ENCODE data around the gene ABR.
"Not testable (repeated sequence)": the region's sequence is repeated elsewhere in the genome, so short reads cannot be mapped to it uniquely, and the experiment has no call there.

Gene ABR

DNA sequence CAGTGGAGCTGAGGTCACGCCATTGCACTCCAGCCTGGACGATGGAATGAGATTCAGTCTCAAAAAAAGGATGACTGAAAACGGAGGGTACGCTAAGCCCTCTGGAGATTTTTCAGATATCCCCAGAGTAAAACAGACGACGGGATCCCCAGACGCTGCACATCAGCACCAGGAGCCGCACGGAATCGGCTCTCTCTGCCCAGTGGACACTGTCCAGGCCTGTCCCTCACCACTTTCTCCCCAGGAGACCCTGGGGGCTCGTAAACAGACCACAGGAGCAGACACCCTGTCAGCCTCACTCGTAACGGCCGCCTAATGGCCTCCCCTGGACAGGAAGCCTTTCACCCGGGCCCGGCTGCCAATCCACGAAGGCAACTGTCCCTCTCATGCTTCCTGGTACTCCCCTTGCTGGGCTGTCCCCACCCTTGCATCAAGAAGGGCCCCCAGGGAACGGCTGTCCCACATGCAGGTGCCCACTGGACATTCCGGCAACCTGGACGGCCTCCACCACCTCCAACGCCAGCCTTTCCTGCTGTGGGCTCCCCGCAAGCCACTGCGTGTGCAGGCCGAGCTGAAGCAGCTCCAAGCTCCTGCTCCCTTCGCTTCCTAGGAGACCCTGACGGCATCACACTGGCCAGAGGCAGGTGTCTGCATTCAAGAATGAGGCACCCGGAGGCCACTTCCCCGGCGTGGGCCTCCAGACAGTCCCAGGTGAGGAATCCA, 108.5 kb downstream of the ABR start:
- no peak for DNase-seq (ENCODE audit: low read depth)

DNA sequence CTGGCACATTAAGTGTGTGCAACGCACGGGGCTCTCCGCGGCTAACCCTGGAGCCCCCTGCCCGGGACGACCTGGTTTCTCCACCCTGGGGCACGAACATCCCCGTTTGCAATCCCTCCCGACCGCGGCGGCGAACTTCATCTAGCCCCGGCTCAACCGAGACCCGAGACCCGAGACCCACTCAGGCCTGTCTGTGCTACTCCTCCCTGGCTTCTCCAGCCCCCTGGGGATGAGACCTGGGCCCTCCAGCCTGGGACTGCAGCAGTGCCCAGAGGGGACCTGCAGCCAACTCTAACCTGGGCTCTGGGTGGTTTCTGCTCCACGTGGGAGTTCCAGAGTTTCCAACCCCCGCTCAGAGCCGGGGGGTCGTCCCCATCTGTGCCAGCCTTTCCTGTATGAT, 109.4 kb downstream of the ABR start:
- no peak for DNase-seq (ENCODE audit: low read depth)

DNA sequence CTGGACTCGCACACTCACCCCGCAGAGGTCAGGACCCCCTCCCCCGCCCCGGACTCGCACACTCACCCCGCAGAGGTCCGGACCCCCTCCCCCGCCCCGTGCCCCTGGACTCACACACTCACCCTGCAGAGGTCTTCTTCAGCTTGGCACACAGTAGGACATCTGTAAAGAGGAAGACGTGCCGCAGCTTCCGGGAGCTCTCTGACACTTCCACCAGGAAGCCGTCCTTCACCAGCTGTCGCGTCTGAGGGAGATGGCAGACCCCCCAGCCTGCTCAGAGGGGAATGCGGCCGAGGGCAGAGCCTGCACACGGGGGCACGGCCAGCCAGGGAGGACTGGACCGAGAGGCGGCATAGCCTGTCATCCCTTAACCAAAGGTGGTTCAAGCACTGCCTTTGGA, 109.9 kb downstream of the ABR start:
- no peak for DNase-seq (ENCODE audit: low read depth)

DNA sequence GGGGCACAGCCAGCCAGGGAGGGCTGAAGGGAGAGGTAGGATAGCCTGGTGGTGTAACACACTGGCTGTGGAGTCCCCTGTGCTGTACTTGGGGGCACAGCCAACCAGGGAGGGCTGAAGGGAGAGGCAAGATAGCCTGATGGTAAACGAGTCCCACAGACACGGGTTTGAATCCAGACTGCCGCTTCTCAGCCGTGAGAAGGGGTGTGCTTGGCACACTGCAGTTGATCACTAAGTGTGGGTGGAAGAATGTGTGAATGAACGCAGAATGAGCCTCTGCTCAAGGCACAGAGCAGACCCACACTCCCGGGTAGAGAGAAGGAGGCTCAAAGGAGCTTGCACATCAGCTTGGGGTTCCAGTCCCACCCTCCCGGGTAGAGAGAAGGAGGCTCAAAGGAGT, 111.4 kb downstream of the ABR start:
- no peak for DNase-seq (ENCODE audit: low read depth)

DNA sequence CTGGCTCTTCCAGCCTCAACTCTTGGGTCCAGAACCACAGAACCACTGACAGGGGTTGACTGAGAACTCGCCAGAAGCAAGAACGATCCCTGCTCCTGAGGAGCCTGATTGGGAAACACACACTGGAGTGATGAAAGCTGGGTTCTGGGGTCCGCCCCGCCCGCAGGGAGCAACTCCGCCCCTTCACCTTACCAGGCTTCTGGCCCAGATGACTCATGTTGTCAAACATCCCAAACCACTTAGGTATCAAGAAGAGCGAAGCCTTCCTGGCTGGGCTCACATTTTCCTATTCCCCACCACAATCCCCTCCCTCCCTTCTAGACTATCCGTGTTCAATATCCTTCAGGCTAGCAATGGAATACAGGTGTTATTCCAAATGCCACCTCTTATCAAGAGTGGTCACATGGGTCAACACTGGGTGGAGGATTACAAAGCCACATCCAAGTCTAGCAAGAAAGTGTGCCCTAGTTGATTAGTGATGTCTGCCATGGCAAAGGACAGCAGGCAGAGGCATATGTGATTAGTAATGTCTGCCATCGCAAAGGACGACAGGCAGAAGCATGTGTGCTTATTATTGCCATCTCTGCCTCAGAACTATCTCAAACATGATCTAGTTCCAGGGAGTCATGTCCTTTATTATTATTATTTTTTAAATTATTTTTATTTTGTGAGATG, 112.4 kb downstream of the ABR start:
- no peak for DNase-seq (ENCODE audit: low read depth)

DNA sequence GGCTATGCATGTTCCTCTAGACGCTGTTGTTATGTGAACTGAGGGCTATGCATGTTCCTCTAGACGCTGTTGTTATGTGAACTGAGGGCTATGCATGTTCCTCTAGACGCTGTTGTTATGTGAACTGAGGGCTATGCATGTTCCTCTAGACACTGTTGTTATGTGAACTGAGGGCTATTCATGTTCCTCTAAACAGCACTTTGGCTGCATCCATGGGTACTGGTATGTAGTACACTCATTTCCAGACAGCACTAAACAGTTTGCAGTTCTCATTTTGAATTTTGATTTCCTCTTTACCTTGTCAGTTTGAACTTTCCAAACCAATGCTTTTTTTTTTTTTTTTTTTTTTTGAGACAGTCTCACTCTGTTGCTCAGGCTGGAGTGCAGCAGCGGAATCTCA, 114.4 kb downstream of the ABR start:
- DNase-seq (ENCODE audit: low read depth) = not testable (repeated sequence)

DNA sequence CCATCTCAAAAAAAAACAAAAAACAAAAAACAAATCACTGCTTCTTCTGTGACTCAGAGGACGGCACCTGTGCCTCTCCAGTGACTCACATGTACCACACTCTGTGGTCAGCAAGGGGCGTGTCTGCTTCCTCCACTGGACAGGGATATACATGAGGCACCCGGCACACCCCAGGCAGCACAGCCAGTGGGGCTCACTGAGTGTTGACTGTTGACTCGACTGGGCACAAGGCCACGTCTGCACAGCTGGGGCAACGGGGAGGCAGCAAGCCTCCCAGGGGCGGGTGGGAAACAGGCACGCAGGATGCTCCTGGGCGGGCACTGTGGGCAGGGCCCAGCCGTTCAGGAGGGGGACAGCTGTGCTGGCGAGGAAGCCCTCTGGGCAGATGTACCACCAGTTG, 118.8 kb downstream of the ABR start:
- DNase-seq (ENCODE audit: low read depth) = no peak

DNA sequence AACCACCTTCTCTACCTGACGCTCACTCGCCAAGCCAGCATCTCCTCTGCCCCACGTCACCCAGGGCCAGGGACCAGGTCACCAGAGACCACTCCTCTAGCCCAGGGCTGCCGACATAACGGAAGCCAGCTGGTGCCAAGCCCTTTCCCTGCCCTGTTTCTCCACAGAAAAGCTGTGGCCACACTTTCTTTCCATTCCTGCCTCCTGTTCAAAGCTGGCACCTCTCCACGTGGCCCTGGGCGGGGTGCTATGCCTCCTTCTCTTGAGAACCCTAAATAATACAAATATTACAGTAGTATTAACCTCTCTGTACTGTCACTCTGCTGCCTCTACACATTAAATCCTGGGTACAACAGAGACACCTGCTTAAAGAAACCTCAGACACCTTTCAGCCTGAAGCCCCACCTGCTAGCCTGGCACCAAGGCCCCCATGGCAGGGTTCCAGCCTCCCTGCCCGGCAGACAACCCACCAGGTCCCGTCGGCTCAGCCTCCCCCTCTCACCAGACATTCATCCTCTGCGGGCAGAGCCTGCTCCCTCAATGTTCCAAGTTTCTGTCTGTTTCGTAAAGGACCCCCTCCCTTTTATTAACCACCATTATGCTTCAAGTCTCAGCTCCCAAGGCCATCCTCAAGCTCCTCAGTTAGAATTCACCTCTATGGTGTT, 120.5 kb downstream of the ABR start:
- no peak for DNase-seq (ENCODE audit: low read depth)

DNA sequence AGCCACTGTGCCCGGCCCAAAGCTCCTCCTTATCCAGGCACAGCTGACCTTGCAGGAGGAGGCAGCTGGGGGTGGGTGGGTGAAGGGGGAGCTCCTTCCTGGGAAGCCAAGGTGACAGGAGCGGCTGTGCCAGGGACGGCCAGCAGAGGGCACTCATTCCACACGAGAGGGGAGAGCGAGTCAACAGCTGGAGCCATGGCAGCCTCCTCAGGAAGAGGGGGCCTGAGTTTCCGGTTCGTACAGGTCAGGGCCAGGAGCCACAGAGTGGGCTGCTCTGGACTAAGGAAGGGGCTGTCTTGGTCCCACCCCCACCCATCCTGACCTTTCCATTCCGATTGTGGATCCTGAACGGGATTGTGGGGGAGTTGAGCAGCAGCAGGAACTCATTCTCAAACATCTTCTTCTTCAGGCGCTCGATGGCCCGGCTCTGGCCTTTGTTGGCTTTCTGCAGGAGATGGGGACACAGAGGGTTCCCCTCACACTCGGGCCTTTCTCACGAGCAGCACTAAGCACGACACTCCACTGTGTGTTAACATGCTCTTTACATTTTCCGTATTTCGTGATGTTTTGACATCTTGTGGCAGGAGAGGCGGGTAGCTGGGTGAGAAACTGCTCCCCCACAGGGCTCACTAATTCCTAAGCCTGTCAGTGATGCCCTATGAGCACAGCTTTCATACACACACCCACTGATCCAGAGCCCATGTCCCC, 121.2 kb downstream of the ABR start:
- peak; percentile 25 for DNase-seq (ENCODE audit: low read depth)

DNA sequence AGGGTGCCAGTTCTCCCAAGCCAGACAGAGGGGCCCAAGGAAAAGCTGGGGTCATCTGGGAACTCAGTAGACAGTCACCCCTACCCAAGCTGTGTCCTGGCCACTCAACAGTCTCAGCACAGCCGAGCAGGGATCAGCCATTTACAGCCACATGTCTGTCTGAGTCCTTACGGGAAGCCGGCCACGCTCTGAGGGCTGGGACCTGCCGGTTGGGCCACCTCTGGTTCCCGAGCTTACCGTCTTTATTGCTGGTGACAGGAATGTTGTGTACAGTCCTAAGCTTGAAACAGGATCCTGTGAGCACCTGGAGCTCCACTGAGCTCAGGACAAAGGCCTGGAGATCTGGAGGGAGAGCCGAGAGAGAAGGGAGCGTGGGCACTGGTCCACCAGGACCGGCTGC, 123.0 kb downstream of the ABR start:
- DNase-seq (ENCODE audit: low read depth) = no peak

DNA sequence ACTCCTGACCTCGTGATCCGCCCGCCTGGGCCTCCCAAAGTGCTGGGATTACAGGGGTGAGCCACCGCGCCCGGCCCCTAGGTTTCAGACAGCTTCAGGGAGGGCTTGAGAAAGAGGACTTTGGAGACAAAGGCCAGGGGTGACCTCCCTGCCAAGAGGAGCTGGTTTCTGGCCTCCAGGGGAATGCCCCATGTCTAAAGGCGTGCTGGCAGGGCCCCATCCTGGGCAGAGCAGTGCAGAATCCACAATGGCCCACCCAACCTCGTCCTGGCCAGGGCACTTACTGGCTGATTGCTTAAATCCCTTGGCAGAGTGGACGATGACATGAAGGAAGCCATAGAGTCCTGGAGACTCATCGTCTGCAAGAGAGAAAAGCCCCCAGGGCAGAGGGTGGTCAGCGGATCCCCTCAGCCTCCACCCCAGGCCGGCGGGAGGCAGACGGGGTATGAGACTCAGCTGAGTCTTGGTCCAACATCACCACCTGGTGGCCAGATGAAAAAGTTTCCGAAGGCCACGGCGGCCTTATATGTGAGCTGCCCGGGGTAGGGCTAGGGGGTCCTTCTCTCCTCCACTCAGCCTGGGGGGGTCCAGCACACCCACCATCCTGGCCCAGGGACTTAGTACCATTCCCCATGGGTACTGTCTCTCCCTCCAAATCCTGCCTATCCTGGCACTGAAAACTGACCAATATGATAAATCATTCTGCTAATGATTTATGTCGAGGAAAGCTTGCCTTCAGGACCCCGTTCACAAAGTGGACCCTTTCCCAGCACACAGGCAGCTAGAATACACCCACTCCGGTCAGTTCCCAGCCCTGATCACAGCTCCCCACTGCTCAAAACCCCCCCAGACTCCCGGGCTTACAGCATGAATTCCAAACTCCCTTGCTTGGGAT, 123.8 kb downstream of the ABR start:
- DNase-seq (ENCODE audit: low read depth) = no peak

DNA sequence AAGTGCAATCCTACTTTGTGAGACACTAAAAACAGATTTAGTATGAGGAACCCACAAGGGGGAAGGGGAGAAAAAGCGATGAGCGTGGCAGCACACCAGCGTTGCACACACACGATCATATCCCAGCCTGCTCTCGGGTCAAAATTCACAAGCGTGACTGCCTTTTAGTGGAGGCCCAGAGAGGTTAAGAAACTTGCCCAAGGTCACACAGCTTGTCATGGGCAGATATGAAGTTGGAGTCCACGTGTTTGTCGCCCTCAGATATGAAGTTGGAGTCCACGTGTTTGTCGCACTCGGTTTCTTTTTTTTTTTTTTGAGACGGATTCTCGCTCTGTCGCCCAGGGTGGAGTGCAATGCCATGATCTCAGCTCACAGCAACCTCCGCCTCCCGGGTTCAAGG, 124.5 kb downstream of the ABR start:
- DNase-seq (ENCODE audit: low read depth) = no peak

DNA sequence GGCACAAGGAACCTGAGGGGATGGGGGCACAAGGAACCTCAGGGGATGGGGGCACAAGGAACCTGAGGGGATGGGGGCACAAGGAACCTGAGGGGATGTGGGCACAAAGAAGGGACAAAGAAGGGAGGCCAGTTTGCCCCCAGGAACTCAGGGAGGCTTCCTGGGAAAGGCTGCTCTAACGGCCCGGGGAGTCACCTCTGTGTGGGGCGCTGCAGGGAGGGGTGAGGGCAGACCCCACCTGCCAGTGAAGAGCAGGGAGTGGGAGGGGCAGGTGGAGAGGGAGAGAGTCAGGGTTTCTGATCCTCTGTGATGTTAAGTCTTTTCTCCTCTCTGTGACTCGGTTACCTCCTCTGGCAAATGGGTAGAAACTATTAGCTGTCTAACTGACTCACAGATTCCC, 125.1 kb downstream of the ABR start:
- no peak for DNase-seq (ENCODE audit: low read depth)

DNA sequence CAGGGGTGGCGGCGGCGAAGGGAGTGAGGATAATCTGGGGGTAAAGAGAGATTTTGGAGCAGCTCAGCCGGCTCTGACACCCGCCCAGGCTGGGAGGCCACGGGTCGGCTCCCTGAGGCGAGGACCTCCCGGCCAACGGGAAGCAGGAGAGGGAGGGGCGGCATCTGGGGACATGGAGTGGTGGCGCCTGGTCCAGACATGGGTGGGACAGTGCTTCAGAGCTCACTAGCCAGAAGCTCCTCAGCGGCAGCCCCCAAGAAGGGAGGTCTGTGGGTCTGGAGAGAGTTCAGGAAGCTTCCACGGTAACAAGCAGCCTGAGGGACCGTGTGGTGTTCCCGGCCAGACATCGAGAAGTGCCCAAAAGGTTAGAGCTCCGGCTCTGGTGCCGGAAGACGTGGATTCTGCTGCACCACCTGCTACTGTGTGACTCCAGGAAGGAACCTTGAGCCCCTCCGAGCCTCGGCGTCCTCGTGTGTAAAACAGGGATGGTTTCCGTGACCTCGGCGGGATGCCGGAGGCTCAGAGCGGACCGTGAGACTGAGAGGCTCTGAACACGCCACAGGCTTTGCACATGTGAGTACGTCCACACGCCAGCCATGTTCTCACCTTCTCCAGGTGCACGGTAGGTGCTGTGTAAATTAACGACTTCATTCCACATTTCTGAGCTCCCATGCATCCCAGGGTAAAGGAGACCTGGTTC, 126.0 kb downstream of the ABR start:
- no peak for DNase-seq (ENCODE audit: low read depth)

DNA sequence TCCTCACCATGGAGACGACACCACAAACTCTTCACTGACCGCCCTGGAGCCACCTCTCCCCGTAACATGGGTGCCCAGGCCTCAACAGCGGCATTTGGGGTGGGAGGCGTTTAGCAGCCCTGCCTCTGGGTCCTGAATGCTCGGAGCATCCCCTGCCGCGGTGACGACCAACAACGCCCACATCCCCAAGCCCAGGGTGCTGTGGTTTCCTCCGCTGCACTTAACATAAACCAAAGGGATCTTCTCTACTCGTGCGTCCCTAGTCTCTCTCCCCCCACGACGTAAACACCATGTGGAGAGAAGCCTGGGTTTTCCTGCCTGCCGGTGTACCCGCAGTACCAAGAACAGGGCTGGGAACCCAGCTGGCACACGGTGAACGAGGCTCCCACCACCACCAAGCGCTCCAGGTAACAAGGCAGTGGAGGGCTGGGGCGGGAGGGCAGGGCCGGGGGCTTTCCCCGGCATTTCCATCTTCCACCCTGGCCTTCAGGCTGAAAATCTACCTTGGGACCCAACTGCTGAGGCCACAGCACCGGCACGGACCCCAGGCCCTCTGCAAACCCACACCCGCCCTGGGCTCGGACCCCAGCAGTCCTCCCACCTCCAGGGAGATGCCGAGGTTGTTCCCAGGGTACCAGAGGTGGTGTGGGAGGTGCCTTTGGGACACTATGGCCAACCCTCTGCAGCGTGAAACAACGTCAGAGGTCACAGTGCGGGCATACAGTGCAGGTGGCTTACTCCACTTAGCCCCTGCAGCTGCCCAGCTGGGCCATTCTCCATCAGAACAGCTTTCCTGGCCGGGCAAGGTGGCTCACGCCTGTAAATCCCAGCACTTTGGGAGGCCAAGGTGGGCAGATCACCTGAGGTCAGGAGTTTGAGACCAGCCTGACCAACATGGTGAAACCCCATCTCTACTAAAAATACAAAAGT, 128.5 kb downstream of the ABR start:
- no peak for DNase-seq (ENCODE audit: low read depth)

DNA sequence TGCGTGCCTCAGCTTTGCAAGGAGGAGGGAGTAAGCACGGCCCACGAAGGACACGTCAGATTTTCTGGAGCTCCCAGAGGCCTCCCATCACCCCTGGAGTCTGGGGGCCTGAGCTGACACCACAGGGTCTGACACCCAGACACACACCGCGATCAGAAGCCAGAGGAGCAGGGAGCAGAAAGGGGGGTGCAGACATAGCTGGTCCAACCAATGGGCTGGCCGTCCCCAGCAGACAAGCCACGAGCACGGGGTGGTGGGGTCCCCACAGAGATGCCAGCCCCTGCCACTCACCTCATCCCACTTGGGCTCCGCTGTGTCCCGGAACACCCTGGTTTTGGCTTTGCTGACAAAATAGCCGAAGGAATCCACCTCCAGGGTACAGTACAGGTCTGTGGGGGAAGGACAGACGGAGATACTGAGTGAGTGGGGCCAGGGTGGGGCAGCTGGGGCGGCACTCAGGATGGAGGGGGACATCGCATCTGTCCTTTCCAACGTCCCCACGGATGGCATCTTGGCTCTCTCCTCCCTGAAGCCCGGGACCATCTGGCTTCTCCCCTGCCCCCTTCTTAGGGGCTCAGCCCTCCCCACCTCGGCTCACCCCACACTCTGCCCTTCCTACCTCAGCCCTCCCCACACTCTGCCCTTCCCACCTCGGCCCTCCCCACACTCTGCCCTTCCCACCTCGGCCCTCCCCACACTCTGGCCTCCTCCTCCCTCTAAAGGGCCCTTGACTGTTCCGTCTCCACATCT, 129.4 kb downstream of the ABR start:
- no peak for DNase-seq (ENCODE audit: low read depth)

DNA sequence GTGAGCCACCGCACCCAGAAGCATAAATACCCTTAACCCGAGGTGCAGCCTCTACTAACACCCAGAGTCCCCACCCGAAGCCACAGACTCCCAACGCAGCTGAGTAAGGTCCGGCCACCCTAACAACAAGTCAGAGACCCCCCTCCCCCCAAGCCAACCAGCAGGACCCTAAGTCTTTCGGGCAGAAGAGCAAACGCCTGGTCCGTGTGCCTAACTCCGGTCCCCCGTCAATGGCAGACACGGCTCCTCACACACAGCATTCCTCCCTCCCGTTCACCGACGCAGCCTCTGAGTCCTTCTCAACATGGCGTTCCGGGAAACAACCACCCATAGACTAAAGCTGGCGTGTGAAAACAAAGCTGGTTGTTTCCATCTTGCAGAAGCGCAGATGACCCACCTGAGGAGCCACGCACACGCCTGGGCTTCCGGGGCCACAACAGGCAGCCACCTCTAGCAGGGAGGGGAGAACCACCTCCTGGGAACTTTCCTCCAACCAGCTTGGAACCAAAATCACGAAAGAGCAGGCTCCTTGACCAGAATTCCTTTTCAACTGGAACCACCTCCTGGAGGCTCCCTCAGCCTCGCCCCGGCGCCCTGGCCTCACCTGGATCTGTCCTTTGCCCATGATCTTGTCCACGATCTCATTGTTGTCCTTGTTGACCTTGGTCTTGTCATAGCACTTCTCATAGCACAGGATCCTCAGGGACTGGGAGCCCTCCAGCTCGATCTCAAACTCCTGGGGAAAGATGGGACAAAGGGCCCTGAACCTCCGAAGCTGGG, 130.1 kb downstream of the ABR start:
- DNase-seq (ENCODE audit: low read depth) = no peak

DNA sequence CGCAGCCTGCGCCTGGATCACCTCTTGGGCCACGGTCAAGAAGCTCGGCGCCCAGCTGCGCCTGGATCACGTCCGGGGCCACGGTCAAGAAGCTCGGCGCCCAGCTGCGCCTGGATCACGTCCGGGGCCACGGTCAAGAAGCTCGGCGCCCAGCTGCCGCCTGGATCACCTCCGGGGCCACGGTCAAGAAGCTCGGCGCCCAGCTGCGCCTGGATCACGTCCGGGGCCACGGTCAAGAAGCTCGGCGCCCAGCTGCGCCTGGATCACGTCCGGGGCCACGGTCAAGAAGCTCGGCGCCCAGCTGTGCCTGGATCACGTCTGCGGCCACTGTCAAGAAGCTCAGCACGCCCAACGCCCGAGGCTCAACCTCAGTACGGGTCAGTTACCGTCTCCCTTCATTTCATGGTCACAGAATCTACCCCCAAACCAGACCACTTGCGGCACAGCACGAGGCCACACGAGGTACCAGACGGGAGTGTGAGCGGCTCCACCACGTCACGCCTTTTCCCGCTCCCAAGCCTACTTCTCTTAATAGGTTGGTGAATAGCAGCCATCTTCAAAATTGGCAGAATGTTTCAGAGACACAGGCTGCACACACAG, 131.2 kb downstream of the ABR start:
- not testable (repeated sequence) for DNase-seq (ENCODE audit: low read depth)

Measured in stimulated activated CD8-positive, alpha-beta memory T cell treated with anti-CD3 and anti-CD28 coated beads, Interleukin-15, amount 100 ng/mL, for 24 hours (primary cell).